ENCODE measurements around the gene IFT57. TPM values are rescaled to one million over a fixed set of nuclear protein-coding genes. Genes with fewer than 3 reads are reported as not detected.

IFT57 gene
- polyA plus RNA-seq, 4 donors = 71.9 to 108 (median 91.3) TPM

DNA sequence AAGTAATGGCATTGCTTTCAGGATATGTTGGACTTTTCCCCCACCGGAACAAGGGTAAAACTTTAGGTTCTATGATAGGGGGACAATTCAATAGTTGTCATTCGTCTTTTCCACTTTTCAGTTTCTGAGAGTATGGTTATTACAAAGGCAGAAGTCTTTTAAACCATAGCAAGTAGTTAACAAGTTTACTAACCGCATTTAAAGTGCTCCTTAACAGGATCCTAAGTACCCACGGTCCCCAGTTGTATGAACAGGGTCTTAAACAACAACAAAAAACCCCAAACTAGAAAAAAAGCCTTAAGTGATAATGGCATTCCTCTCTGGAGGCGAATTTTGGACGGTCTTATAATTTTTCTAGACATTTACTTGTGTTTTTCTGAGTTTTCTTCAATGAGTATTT, 831 bp downstream of the IFT57 start:
- no peak for DNase-seq (ENCODE audit: low read depth in 4 of 4, low spot score in 3 of 4)

DNA sequence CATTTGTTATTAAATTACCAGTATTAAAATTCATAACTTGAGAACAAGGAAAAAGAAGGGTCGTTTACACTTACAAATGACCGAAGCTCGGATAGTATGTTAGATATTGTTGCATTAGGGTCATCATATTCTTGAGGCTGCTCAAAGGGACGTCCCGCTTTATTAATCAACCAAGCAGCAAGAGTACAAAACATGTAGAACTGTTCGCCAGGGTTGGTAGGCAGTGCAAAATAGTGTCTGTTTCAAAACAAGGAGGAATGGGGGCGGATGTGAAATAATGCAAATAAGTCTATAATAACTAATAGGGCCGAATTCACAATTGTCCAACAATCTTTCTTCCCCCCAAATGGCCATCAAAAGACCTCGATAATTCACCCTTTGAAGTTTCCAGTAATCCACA, 2.9 kb downstream of the IFT57 start:
- DNase-seq (ENCODE audit: low read depth in 4 of 4, low spot score in 3 of 4) = no peak

DNA sequence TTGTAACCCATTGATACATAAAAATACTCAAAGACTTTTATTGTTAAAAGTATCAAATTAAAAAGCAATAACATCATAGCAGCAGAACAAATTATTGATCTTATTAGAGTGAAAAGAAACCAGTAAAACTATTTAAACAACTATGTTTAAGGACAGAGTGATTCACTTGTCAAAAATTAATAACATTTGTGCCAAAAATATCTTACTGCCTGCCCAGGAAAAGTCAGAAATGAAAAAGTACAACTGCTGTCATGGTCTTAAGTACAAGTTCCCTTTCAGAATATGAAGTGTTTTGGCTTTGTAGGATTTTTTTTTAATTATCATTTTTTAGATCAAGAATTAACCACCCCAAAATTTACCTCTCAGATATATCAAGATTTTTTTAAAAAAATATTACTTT, 3.4 kb downstream of the IFT57 start:
- DNase-seq (ENCODE audit: low read depth in 4 of 4, low spot score in 3 of 4) = no peak

DNA sequence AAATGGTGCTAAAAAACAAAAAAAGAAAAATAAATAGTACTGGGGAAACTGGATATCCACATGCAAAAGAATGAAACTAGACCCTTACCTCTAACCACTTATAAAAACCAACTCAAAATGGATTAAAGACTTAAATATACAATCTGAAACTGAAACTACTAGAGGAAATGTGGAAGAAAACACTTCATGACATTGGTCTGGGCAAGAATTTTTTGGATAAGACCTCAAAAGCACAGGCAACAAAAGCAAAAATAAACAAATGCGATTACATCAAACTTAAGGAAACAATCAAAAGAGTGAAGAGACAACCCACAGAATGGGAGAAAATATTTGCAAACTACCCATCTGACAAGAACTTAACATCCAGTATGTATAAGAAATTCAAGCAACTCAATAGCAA, 6.4 kb downstream of the IFT57 start:
- no peak for DNase-seq (ENCODE audit: low read depth in 4 of 4, low spot score in 3 of 4)

DNA sequence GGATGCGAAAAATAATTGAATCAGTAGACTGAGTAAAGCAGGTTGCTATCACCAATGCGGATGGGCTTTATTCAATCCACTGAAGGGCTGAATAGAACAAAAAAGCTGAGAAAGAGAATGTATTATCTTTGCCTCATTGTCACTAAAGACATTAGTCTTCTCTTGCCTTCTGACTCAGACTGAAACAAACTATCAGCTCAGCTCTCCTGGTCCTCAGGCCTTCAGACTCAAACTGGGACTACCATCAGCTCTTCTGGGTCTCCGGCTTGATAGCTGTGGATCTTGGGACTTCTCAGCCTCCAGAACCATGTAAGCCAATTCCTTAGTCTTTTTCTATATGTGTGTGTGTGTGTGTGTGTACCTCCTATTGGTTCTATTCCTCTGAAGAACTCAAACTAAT, 12.6 kb downstream of the IFT57 start:
- DNase-seq (ENCODE audit: low read depth in 4 of 4, low spot score in 3 of 4) = no peak

DNA sequence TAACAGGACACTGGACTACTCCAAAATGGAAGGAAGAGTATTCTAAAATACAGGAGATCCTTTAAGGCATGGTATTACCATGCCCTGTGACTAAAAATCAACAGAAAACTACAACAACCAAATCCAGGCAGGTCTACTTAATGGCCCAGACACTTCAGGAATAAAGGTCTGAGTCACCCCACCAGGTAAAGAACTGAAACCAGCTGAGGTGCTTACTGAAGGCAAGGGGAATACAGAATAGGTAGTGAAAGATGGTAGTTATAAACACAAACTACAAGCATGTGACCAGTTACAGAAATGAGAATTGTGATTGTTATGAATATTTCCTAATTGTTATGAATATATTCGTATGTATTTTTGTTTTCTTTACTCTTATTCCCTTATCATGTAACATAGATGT, 13.4 kb downstream of the IFT57 start:
- no peak for DNase-seq (ENCODE audit: low read depth in 4 of 4, low spot score in 3 of 4)

DNA sequence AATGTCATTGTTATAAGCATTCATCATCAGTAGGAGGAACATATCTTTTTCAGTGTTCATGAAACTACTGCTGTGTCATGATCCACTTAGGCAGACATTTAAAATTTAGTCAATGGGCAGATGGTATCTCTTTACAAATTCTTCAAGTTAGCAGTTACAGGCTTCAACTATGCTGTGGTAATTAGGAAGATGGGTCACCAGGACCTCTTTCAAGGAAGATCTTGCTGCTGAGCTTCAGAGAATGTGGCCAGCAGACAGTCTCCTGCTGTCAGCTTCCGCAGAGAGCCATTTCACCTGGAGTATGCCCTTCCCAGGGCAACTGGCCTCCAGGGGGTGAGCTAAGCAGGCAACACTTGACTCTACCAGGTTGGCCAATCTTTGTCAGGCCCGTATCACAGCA, 19.4 kb downstream of the IFT57 start:
- DNase-seq (ENCODE audit: low read depth in 4 of 4, low spot score in 3 of 4) = no peak

DNA sequence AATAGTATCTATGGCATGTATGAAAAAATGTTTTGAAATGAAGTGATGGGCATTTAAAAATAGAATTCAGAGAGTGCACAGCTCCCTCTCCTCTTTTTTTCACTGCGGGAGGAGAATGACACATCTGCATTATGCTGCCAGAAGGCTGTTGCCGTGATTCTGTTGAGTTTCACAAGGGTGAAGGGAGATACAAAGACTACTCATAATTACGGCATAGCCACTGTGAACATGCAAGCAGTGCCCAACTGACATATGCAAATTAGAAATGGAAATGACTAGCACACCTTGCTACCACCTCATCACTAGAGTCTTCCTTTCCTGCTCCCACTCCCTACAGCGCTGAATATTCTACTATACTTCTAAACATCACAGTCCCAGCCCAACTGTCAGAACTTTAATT, 20.1 kb downstream of the IFT57 start:
- no peak for DNase-seq (ENCODE audit: low read depth in 4 of 4, low spot score in 3 of 4)

DNA sequence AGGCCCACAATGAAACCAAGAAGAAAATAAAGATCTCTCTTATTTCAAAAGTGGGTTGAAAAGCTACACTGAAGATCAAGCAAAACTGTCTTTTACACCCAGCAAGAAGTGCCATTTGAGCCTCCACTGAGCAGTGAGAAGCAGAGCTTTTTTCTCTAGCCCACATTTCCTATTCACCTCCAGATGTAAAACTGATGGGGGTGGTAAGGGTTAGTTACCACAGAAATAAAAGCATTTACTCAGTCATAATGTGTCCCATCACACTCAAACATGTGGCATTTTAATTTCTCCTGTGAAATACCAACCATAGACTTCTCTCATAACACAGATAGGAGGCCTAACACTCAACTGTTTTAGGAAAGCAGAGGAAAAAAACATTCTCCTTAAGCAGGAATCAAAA, 21.0 kb downstream of the IFT57 start:
- DNase-seq (ENCODE audit: low read depth in 4 of 4, low spot score in 3 of 4) = no peak

DNA sequence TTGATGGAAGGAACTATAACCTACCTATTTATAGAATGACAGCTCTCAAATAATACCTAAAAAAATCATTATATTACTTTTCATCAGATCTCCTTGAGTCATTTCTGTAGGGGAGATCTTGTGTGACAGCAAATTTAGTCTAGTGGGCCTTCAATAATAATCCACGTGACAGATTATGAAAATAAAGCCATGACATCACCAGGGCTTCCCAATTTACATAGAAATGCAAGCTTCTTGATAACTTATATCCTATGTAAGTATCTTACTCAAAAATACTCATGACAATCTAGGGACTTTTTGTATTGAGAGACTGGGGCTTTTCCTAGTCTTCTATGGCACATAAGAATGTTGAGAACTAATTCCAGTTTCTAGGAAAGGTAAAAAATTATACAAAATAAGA, 21.6 kb downstream of the IFT57 start:
- no peak for DNase-seq (ENCODE audit: low read depth in 4 of 4, low spot score in 3 of 4)

DNA sequence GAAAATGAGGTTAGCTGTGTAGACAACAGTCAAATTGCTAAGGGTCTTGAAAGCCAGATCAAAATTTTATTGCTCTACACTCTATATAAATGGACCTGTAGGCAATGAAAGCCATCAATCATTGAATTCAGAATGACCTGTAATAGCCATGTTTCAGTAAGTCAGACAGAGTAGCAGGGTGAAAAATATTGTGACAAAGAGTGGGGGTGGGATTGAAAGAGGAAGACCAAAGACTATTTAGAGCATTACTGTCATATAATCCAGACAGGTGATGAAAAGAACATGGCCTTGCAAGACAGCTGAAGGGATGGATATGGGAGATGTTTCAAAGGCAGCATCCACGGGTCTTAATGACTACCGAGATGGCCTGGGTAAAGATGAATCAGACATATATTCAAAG, 22.2 kb downstream of the IFT57 start:
- DNase-seq (ENCODE audit: low read depth in 4 of 4, low spot score in 3 of 4) = no peak

DNA sequence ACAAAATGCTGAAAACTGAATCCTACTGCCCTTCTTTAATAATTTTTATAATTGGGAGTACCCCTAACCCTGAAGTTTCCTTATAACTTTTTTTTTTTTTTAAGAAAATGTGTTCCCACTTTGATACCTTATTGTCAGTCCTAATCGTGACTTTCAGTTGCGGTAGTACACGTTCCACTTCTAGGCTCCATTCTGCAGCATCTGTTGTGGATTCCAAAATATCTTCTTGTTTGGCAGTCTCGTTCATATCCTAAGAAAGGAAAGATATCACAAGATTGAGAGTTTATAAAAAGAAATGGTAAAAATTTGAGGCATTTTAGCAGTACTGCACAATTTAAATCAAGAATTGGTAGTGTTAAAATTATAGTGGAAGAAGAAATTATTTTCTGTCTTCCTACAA, 30.8 kb downstream of the IFT57 start:
- DNase-seq (ENCODE audit: low read depth in 4 of 4, low spot score in 3 of 4) = no peak

DNA sequence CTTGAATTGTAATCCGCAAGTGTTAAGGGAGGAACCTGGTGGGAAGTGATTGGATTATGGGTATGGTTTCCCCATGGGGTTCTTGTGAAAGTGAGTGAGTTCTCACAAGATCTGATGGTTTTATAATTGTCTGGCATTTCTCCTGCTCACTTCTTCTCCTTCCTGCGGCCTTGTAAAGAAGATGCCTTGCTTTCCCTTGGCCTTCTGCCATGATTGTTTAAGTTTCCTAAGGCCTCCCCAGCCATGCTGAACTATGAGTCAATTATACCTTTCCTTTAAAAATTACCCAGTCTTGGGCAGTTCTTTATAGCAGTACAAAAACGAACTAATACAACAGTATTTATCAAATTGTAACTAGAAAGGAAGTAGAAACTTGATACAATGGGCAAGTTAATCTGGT, 31.9 kb downstream of the IFT57 start:
- no peak for DNase-seq (ENCODE audit: low read depth in 4 of 4, low spot score in 3 of 4)

DNA sequence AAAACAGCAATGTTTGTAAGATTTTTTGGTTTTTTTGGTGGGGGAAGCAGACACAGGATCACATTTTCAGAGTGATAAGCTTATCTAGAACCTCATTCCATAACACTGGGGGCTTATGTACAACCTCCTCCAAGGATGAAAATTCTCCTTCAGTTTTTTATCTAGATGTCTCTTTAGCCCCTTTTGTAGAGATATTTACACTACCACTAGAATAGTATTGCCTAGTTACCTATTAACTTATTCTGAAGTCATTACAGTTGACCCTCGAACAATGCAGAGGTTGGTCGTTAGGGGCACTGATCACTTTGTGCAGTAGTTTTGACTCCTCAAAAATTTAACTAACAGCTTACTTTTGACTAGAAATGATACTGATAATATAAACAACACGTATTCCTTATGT, 32.8 kb downstream of the IFT57 start:
- DNase-seq (ENCODE audit: low read depth in 4 of 4, low spot score in 3 of 4) = no peak

DNA sequence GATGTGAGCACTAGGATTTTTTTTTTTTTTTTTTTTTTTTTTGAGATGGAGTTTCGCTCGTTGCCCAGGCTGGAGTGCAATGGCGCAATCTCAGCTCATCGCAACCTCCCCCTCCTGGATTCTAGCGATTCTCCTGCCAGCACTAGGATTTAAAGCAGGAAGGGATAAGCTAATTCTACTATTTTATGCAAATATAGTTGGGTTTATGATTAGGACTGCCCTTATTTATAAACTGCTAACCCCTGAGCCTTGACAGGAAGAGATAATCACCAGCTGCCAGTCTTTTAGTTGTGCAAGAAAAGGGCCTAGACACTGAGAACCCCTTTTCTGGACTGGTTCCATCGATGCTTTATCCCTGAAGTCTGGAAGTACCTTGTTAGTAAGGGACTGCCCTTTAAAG, 36.7 kb downstream of the IFT57 start:
- no peak for DNase-seq (ENCODE audit: low read depth in 4 of 4, low spot score in 3 of 4)

DNA sequence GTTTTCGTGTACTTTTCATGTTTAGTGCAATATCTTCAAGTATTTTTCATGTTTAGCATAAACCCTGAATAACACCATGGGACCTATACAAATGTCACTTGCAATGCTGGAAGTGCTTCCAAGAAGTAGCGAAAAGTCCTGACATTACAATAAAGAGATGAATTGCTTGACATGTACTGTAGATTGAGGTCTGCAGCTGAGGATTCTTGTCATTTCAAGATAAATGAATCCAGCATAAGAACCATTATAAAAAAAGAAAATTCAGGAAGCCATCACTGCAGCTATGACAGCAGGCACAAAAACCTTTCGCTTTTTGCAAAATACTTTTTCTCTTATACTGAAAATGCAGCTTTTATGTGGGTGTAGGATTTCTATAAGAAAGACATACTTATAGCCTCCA, 37.4 kb downstream of the IFT57 start:
- no peak for DNase-seq (ENCODE audit: low read depth in 4 of 4, low spot score in 3 of 4)

DNA sequence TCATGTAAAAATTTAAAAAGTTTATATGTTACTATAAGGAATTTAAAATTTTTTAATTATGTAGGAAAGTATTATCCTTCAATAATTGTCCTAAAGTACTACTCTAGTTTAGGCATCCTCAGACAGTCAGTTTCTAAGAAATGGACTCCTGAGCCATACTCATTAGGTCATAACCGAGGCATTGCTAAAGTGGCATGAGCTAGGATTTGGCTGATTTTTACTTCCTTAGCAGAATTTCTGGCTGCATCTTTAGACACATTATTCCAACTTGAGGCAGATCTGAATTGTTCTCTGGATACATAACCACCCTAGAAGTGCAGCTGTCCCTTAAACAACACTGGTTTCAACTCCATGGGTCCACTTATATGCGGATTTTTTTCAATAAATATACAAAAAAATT, 38.3 kb downstream of the IFT57 start:
- no peak for DNase-seq (ENCODE audit: low read depth in 4 of 4, low spot score in 3 of 4)

DNA sequence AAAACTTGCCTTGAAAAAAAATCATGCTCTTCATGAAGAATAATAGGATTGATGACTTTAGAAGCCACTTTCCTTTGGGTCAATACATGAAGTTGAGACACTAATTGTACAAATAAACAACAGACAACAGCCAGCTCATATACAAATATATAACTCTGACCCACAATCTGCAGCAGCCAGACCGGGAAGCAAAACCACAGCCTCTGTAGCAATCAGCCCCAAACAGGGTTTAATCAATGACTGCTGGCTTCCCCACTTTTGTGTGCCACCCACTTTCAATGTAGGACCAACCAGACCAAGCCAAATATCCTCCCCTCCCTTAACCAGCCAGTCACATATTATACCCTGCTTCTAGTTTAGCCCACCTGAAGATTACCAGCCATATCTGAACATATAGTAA, 39.0 kb downstream of the IFT57 start:
- DNase-seq (ENCODE audit: low read depth in 4 of 4, low spot score in 3 of 4) = no peak

DNA sequence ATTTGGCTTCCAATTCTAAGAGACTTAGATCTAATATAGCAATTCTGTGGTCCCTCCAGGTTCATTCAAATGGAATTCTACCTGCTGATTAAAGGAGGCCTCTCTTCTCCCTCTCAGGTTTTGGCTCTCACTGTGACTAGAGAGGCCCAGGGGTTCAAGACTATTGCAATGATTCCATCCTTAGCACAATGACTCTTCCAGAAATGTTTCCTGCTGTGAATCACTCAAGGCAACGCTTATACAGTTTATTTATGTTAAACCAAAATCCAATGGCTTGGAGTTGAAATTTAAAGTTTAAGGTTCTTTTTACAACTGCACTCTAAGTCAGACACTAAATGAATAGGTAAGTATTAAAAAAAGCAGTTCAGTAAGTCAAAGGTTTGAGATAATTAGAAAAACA, 39.9 kb downstream of the IFT57 start:
- DNase-seq (ENCODE audit: low read depth in 4 of 4, low spot score in 3 of 4) = no peak

DNA sequence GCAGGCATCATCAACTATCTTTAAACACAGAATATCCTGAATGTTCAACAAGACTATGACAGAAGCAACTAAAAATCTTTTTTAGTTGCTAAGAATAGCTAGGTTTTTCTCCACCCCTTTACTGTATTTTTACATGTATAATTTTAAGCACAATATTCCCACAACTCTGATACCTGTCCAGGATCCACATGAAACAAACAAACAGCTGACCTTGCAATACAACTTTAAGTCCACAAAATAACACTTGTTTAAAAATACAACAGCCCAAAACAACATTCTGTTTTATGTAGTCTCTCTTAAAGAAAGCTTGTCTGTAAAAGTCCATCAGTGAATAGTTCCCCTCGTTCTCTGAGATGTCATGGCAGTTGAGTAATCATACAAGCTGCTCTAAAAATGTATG, 41.1 kb downstream of the IFT57 start:
- no peak for DNase-seq (ENCODE audit: low read depth in 4 of 4, low spot score in 3 of 4)

DNA sequence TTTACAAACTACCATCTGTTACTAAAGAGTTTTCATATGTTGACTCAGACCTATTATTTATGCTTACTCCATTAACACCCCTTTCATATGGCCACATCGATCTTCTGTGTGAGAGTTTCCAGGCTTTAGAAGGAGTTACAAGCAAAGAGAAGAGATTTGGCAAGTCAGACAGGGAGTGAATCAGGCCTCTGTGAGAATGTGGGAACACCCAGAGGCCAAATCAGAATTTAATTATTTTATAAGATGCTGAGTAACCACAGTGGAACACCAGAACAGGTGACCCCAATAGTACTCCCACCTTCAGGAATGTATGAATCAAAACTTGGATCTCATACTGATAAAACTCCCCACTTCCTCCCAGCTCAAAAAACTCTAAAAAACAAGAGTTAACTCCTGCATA, 42.0 kb downstream of the IFT57 start:
- no peak for DNase-seq (ENCODE audit: low read depth in 4 of 4, low spot score in 3 of 4)

DNA sequence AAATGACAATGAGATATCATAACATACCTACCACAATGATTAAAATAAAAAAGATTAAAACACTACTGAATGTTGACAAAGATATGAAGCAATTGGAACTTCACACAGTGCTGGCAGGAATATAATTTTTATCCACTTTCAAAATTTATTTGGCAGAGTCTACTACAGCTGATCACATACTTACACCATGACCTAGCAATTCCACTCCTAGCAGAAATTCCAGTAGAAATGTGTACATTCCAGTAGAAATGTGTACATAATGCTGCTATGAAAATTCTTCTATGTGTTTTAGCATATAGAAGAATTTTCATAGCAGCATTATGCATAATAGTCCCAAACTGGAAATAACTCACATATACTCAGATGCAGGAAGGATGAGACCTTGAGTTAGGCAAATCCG, 43.5 kb downstream of the IFT57 start:
- DNase-seq (ENCODE audit: low read depth in 4 of 4, low spot score in 3 of 4) = no peak

DNA sequence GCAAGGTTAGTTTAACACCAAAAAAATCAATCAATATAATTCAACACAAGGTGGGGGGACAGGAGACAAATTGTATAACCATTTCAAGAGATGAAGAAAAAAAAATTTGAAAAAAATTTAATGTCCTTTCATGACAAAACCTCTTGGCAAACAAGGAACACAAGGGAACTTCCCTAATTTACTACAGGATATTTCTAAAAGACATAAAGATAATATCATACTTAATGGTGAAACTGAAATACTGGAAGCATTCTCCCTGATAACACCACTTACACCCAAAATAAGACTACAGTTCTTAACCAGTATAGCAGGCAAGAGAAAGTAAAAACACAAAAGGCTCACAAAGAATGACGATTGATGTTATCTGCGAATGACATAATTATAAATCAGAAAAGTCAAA, 44.7 kb downstream of the IFT57 start:
- no peak for DNase-seq (ENCODE audit: low read depth in 4 of 4, low spot score in 3 of 4)

DNA sequence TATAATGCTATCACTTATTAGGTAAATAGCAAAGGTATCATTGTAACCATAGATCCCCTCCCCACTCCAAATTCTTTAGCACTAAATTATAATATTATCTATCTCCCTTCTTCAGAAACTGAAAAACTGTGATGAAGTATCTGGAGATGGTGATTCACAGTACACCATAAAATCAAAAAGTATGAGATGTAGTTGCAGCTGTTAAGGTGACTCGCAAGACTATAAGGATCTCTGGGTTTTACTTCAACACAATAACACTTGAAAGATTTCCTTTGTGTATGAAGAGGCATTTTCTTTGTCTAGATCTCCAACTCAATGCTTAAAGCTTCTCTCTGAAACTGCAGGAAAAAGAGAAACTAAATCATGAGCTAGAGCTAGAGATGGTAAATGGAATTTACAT, 46.9 kb downstream of the IFT57 start:
- DNase-seq (ENCODE audit: low read depth in 4 of 4, low spot score in 3 of 4) = no peak

Measured in left renal pelvis (tissue), 4 donors.